Liver (tissue), 9 donors: ENCODE results near the gene AHR. TPM values are rescaled to one million over a fixed set of nuclear protein-coding genes. Genes with fewer than 3 reads are reported as not detected.

Source experiments
- DNase-seq: peaks from one replicate; pipeline ENCODE4 v3.0.0-alpha.2; 2017; ENCODE audit warnings: low spot score
- H3K27ac ChIP-seq, 2 donors: one replicate each; pipeline ENCODE4 v1.7.0; 2013; ENCODE audit warnings: inconsistent platforms in 2 of 2, low read length in 2 of 2, control low read depth in 1 of 2, low read depth in 1 of 2, mild to moderate bottlenecking in 1 of 2
- H3K27me3 ChIP-seq, 4 donors: one replicate each; pipeline versions ENCODE4 v1.6.1 to v1.7.0; 2013; ENCODE audit warnings: low read length in 3 of 4, inconsistent platforms in 1 of 4, mild to moderate bottlenecking in 1 of 4, moderate library complexity in 1 of 4; ENCODE audit not compliant: control insufficient read depth in 4 of 4, insufficient read depth in 4 of 4
- H3K36me3 ChIP-seq, 4 donors: one replicate each; pipeline versions ENCODE4 v1.6.1 to v1.7.0; 2013; ENCODE audit warnings: low read length in 3 of 4, mild to moderate bottlenecking in 3 of 4, low read depth in 1 of 4, moderate library complexity in 1 of 4; ENCODE audit not compliant: control insufficient read depth in 4 of 4, insufficient read depth in 3 of 4
- H3K4me1 ChIP-seq, 4 donors: one replicate each; pipeline versions ENCODE4 v1.6.1 to v1.7.0; 2013; ENCODE audit warnings: low read length in 3 of 4, mild to moderate bottlenecking in 3 of 4, moderate library complexity in 1 of 4; ENCODE audit not compliant: control insufficient read depth in 4 of 4, insufficient read depth in 4 of 4
- H3K4me3 ChIP-seq, 3 donors: one replicate each; pipeline versions ENCODE4 v1.6.1 to v1.7.0; 2013; ENCODE audit warnings: low read length in 3 of 3, control low read depth in 1 of 3, low read depth in 1 of 3, mild to moderate bottlenecking in 1 of 3
- H3K9ac ChIP-seq, 2 donors: one replicate each; pipeline ENCODE4 v1.7.0; 2013; ENCODE audit warnings: low read length in 2 of 2, mild to moderate bottlenecking in 2 of 2, moderate library complexity in 2 of 2, control low read depth in 1 of 2, low read depth in 1 of 2
- H3K9me3 ChIP-seq, 4 donors: one replicate each; pipeline versions ENCODE4 v1.6.1 to v1.7.0; 2013; ENCODE audit warnings: low read length in 3 of 4; ENCODE audit not compliant: control insufficient read depth in 4 of 4
- ATF3 ChIP-seq: IDR thresholded peaks from 2 replicates; pipeline ENCODE4 v1.6.1; 2016; ENCODE audit warnings: antibody characterized with exemption
- EGR1 ChIP-seq, 2 donors: IDR thresholded peaks; 2 replicates each; pipeline ENCODE4 v1.6.1; 2016 to 2018; ENCODE audit warnings: antibody characterized with exemption in 2 of 2, low read depth in 2 of 2
- FOXA1 ChIP-seq: IDR thresholded peaks from 2 replicates; pipeline ENCODE4 v1.6.1; 2016; ENCODE audit warnings: antibody characterized with exemption
- FOXA2 ChIP-seq: IDR thresholded peaks from 2 replicates; pipeline ENCODE4 v1.6.1; 2016; ENCODE audit warnings: antibody characterized with exemption
- GABPA ChIP-seq, 2 donors: IDR thresholded peaks in 1 of 2; conservative IDR thresholded peaks in 1 of 2; 2 replicates each; pipeline ENCODE4 v1.6.1; 2016; ENCODE audit warnings: antibody characterized with exemption in 2 of 2, mild to moderate bottlenecking in 1 of 2, moderate library complexity in 1 of 2
- HNF4A ChIP-seq, 2 donors: conservative IDR thresholded peaks; 2 replicates each; pipeline ENCODE4 v1.6.1; 2016; ENCODE audit warnings: antibody characterized with exemption in 2 of 2, mild to moderate bottlenecking in 2 of 2
- HNF4G ChIP-seq: IDR thresholded peaks from 2 replicates; pipeline ENCODE4 v1.6.1; 2016; ENCODE audit warnings: antibody characterized with exemption
- NR2F2 ChIP-seq: IDR thresholded peaks from 2 replicates; pipeline ENCODE4 v1.6.1; 2016; ENCODE audit warnings: antibody characterized with exemption
- REST ChIP-seq: IDR thresholded peaks from 2 replicates; pipeline ENCODE4 v1.6.1; 2016; ENCODE audit warnings: antibody characterized with exemption, mild to moderate bottlenecking
- RXRA ChIP-seq, 2 donors: IDR thresholded peaks; 2 replicates each; pipeline ENCODE4 v1.6.1; 2017 to 2018; ENCODE audit warnings: antibody characterized with exemption in 2 of 2, mild to moderate bottlenecking in 1 of 2
- SP1 ChIP-seq: IDR thresholded peaks from 2 replicates; pipeline ENCODE4 v1.6.1; 2018; ENCODE audit warnings: antibody characterized with exemption, mild to moderate bottlenecking
- TAF1 ChIP-seq: conservative IDR thresholded peaks from 2 replicates; pipeline ENCODE4 v1.6.1; 2016; ENCODE audit warnings: antibody characterized with exemption, mild to moderate bottlenecking
- YY1 ChIP-seq: IDR thresholded peaks from 2 replicates; pipeline ENCODE4 v1.6.1; 2016; ENCODE audit warnings: antibody characterized with exemption, mild to moderate bottlenecking
- ZBTB33 ChIP-seq: IDR thresholded peaks from 2 replicates; pipeline ENCODE4 v1.6.1; 2016; ENCODE audit warnings: antibody characterized with exemption
- WGBS: extraction: QIAGEN DNeasy Blood & Tissue Kit; methylation state at CpG from one replicate; pipeline ENCODE4 v1.1.7; 2013; 5-methylcytosine and 5-hydroxymethylcytosine counted together
- polyA plus RNA-seq, 2 donors: library from polyadenylated mRNA; stranded (reverse) in 1 of 2; unstranded in 1 of 2; fragments of 200-250 nt in 1 of 2; fragments of >200 nt in 1 of 2; fragmentation: Nextera tagmentation in 1 of 2; extraction: Ambion mirVana in 1 of 2; gene quantifications; one replicate each; pipeline versions ENCODE4 v1.2.1 to v1.2.3, GENCODE V29; 2013 to 2015
- total RNA-seq, 2 donors: library from RNA; depleted of rRNA; stranded (reverse); fragments of >200 nt; gene quantifications; one replicate each; pipeline ENCODE4 v1.2.3, GENCODE V29; 2014
- donor health status: healthy.
- donor health status: healthy.
- donor health status: healthy.
- donor health status: healthy.
- donor health status: healthy.

AHR gene
- total and polyA plus RNA-seq, 4 donors: 9.9 to 61.2 (median 20.1) TPM

- Histone ChIP-seq H3K27ac (peak overlapping the region; percentile 78 to 79), H3K9me3 (no peaks in the 10 kb centered on the region), H3K4me1 (peaks cover 4 to 74% (median 51%) of the 10 kb centered on the region in 4 donors), H3K9ac (no peak overlapping the region), H3K27me3 (no peaks in the 10 kb centered on the region), H3K36me3 (peaks cover 0 to 8% (median 0%) of the 10 kb centered on the region in 4 donors), H3K4me3 (no peak overlapping the region)
- 88% methylated on average over 3 of the region's 3 CpGs for WGBS
- no peak for TF ChIP-seq ATF3
- no peak for TF ChIP-seq YY1
- no peak for TF ChIP-seq HNF4G
- no peak for TF ChIP-seq TAF1
- TF ChIP-seq GABPA (IDR thresholded peaks at IDR 0.05 in 1 of 2, conservative IDR thresholded peaks at IDR 0.05 in 1 of 2): no peak
- no peak for TF ChIP-seq SP1
- no peak for DNase-seq
Measured at GRCh38 chr7:17318146-17318545, 19.7 kb downstream of the AHR start.

GRCh38 chr7:17319164-17320101 lies 21.0 kb downstream of the AHR start:
- H3K4me1 ChIP-seq: peaks cover 4 to 67% (median 49%) of the 10 kb centered on the region in 4 donors
- no peaks in the 10 kb centered on the region for H3K9me3 ChIP-seq
- 46% methylated on average over 4 of the region's 4 CpGs for WGBS
- no peak overlapping the region for H3K4me3 ChIP-seq
- no peak overlapping the region for H3K9ac ChIP-seq
- peak overlapping the region; percentile 78 to 79 for H3K27ac ChIP-seq
- H3K27me3 ChIP-seq: no peaks in the 10 kb centered on the region
- H3K36me3 ChIP-seq: peaks cover 0 to 8% (median 2%) of the 10 kb centered on the region in 4 donors
- DNase-seq: no peak
- TF ChIP-seq FOXA2: no peak
- TF ChIP-seq HNF4A (conservative IDR thresholded peaks at IDR 0.05): peak; percentile 33 to 37
- TF ChIP-seq FOXA1: no peak
- no peak for TF ChIP-seq REST
- TF ChIP-seq EGR1 (IDR thresholded peaks at IDR 0.05; ENCODE audit: low read depth in 2 of 2): no peak
- no peak for TF ChIP-seq TAF1
- TF ChIP-seq ATF3: no peak
- TF ChIP-seq HNF4G: no peak
- TF ChIP-seq RXRA (IDR thresholded peaks at IDR 0.05): peak in 1 of 2 donors; percentile 37
- no peak for TF ChIP-seq NR2F2
- TF ChIP-seq YY1: no peak
- TF ChIP-seq ZBTB33: no peak
- TF ChIP-seq GABPA (IDR thresholded peaks at IDR 0.05 in 1 of 2, conservative IDR thresholded peaks at IDR 0.05 in 1 of 2): no peak
